HG02884 (cell line): ENCODE results near the gene SMAD3.

Experiments
- ATAC-seq: cut with Tn5 transposase; IDR thresholded peaks from one replicate; pipeline ENCODE4 v1.9.1; 2021; ENCODE audit warnings: mild to moderate bottlenecking, moderate library complexity; ENCODE audit not compliant: unreplicated experiment

SMAD3 gene

DNA sequence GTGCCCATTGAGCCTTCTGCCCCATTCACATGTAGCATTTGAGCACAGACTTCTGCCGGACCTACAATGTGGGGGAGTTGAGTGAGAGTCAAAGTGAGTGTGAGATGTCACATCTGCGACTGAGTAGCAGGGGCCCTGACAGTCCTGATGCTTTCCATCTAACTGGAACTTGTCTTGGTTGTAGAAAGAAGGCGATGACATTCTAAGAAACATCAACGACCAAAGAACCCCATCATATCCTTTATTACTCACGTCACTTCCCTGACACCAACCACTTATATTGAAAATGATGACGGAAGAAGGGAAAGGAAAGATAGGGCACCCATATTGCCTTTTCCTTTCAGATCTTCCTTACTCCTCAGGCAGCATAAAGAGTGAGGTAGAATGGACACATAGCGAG lies 30.5 kb downstream of the SMAD3 start:
- no peak for ATAC-seq

DNA sequence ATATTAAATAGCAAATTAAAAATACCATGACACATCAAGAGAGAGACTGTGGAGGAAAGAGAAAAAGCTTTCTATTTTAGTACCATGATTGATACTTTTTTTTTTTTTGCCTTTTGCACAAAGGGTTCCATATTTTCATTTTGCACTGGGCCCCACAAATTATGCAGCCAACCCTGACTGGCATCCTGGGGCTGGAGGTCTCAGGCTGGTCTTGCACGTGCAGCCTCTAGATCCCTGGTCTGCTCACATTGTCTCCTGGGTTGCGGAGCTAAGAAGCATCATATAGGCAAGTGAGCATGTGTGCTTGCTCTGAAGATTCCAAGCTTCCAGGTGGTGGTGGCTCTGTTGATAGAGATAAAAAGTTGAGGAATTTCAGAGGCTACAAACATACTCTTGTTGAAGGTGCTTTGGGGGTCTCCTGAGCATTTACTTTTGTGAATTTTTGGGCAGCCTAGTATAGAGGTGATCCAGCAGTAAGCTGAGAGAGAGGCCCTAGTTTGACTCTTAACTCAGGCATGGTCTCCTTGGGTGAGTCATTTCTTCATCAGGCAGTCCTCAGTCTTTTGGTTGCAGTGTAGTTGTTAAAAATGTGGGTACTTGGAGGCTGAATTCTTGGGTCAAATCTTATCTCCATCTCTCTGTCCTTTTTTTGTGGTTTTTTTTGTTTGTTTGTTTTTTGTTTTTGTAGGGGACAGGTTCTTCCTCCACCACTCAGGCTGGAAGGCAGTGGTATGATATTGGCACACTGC lies 31.3 kb downstream of the SMAD3 start:
- ATAC-seq = no peak

DNA sequence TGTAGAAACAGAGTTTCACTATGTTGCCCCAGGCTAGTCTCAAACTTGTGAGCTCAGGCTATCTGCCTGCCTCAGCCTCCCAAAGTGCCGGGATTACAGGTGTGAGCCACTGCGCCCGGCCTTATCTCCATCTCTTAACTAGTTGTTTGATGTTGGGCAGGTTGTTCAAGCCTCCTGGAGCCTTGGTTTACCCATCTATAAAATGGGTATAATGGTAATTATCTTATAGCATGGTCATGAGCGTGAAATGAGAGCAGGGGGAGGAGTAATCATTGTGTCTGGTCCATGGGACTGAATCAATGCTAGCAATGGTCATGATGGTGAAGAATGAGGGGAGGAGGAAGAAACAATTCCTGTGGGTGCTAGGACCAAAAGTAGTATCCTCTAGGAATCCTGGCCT lies 32.0 kb downstream of the SMAD3 start:
- no peak for ATAC-seq

DNA sequence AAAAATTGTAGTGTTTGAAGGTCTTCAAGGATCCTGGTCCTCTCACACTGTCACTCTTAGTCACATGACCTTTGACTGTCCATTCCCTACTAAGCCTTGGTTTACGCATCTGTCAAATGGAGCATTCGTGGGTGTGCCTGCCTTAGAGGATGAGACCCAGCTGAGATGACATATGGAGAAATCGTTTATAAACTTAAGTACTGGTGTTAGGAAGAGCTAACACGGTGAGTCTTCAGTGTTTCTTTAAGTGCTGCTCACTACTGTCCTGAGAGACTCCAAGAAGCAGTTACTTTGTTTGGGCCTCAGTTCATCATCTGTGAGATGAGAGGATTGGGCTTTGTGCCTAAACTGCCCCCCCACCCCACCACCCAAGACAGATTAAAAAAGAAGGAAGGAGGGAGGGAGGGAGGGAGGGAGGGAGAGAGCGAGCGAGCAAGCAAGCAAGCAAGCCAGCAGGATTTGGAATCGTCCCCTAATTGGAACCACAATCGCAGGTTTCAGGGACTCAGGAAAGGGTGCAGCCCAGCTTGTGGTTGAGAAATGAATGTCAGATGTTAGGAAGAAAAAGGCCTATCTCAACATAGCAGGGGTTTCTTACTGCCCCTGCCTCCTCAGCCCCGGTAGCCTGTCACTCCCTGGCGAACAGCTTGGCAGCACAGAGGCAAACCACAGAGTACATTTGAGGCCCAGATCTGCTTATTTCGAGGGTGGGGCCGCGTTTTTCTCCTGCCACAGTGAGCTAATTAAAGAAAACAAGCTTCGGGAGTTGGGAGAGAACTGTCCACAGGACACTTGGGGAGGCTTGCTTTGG lies 32.7 kb downstream of the SMAD3 start:
- no peak for ATAC-seq

DNA sequence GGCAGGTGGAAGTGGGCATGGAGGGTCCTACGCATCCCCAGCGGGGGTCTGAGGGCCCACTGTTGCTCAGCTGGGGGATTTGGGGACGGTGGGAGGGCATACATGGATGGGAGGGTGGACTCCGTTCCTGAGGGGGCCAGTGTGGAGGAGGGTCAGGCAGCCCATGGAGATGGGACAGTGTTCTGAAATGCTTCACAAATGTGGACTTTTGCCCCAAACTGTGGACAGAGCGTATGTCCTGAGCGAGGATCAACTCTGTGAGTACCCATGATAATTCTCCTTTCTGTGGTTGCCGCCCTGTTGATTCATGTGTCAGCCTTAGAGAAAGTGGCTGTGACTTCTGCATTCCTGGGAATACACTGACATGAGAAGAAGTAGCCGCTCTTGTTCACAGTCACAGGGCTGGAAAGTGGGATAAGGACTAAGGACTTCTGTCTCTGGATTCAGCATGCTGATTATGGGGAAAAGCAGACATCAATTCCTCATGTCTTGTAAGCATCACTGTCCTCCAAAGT lies 33.4 kb downstream of the SMAD3 start:
- ATAC-seq = no peak

DNA sequence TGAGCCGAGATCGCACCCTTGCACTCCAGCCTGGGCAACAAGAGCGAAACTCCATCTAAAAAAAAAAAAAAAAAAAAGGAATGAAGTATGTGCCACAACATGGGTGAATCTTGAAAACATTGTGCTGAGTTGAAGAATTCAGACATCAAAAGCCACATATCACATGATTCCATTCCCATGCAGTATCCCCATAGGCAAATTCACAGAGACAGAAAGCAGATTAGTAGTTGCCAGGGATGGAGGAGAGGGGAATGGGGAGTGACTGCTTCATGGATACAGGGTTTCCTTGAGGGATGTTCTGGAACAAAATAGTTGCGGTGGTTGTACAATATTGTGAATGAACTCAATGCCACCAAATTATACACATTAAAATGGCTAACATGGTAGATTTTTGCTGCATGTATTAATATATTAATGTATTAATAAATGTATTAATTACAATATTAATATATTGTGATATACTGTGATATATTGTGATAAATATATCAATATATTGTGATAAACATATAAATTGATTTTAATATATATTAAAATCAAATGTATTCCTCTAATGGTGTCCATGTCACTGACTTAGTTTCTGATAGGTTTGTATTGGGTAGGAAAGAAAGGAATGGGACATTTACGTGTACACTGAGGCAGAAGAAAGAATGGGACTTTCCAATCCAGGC lies 34.9 kb downstream of the SMAD3 start:
- no peak for ATAC-seq

DNA sequence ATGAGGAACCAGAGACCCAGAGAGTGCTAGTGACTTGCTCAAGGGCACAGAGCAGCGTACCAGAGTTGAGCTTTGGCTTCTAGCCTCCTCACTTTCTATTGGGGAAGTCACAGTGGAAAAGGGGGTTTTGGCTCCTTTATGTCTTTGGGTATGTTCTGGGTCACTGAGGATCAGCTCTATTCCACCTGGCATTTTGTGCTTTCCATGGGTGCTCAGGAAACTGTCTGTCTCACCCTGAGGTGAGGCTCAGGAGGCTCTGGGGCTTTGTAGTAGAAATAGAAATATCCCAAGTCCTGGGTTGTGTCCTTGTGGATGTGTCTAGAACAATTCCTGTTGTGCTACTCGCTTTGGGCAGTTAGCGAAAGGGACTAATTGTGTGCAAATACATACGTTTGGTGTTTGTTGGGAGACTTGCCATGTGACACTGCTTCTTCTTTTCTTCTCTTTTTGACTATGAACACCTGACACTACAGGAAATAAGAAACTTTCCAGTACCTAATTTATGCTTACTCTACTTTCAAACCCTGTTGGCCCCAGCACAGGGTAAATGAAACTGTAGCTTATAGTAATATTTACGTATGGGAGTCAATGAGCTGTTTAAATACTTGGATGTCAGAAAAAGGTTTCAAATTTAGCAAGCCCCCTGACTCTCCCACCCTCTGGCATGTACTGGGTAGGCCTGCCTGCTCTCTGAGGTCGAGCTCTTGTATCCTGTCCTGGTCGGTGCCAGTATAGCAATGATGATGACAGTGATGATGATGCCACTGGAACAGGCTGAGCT lies 35.6 kb downstream of the SMAD3 start:
- ATAC-seq = peak; percentile 59

DNA sequence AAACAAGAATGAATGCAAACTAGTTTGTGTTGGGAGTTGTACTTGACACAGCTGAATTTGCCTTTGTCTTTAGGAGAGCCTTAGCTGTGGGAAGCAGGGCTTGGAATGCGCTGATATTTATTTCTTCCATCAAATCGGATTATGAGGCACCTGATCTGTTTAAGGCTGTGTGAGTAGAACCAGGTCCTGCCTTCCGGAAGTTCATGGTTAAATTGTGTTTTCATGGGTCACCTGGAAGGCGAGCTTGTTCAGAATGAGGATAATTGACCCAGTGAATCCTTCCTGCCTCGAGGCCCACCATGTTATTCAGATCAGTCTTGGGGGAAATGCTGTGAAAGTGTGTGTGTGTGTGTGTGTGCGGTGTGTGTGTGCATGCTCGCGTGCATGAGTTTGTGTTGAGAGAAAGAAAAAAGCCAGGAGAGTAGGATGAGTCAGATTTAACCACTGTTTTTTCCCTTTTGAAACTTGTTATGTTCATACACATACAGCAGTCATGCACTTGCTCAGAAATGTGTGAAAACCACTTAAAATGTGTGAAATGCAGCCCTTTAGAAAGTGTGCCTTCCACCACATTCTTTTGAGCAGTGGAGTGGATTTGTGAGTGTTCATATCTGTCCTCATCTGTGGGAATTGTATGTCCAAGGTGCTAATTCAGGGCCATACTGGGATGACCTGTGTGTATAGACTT lies 36.7 kb downstream of the SMAD3 start:
- ATAC-seq = no peak

DNA sequence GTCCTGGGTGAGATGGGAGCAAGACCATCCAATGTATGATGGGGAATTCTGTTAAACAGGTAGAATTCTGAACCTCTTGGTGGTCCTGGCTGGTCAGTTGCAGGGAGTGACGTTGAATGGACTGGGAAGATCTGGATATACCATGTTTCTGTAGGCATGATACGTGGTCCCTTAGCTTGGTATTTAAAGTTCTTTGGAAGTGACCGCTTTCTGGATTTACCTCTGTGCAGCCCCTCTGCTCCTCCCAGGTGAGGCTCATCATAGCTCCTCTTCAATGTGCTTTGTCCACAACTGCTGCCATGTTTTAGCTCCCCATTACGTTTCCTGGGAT lies 37.2 kb downstream of the SMAD3 start:
- ATAC-seq = no peak

DNA sequence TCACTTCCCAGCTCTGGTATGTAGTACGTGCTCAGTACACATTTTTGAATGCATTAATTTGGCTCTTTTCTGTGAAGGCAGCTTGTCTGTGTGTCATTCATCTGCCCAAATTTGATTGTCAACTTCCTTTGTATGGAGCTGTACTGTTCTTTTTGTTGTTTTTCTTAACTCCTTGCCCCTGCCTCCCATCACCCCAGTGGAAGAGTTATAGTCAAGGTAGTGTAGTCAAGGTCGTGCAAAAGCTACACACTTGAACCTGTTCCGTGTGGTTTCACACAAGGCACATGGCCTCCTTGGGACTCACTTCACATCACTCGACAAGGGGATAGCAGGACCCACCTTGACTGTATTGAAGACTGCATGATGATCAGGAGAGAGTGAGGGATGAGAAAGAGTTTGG lies 37.6 kb downstream of the SMAD3 start:
- no peak for ATAC-seq

DNA sequence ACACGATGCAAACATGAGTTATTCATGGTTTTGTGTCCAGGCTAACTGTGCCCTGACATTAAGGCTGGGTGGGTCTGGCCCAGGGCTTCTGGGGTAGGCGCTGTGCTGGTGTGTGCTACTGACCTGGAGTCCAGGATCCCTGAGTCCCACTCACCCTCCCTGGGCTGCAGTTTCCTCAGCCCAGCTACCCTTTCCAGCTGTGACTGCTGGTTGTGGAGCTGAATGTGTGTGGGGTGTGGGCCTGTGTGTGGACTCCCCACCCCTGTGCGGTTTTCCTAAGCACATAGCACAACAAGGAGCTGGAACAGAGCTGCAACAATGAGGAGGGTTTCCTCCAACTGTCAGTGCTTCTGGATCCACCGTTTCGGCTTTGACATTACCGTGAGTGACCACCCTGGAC lies 38.0 kb downstream of the SMAD3 start:
- ATAC-seq = no peak

DNA sequence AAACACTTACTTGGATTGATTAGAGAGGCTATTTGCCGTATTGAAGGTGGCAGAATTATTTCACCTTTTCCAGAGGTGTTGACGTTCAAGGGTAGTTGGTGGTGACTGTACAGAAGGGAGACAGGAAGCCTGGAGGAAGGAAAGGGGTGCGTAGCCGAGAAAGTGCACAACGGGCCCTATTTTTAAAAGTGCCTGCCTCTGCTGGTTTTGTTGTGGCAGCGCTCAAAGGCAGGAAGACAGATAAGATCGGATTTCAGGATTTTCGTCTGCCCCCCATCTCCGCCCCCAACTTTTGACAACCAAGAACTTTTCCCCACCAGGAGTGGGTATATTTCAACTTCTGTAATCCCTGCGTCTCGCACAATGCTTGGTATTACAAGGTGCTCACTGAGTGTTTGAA lies 38.5 kb downstream of the SMAD3 start:
- ATAC-seq = no peak

DNA sequence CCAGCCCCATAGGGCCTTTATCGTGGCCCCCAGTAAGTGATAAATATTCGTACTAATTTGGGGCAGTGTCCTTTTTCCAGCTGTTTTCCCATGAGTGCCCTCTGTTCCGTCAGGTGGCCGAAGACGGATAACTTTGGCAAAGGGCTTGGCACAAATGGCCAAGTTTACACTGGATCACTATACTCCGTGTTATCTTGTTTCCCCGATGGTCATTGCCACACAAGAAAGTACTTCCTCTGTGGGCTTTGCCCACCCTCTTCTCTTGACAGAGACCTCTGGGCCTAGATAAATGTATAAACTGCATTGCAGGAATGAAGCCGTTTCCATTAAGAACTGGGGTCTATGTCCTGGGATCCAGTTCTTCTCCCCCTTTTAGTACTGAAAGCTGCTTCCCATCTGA lies 39.1 kb downstream of the SMAD3 start:
- no peak for ATAC-seq

DNA sequence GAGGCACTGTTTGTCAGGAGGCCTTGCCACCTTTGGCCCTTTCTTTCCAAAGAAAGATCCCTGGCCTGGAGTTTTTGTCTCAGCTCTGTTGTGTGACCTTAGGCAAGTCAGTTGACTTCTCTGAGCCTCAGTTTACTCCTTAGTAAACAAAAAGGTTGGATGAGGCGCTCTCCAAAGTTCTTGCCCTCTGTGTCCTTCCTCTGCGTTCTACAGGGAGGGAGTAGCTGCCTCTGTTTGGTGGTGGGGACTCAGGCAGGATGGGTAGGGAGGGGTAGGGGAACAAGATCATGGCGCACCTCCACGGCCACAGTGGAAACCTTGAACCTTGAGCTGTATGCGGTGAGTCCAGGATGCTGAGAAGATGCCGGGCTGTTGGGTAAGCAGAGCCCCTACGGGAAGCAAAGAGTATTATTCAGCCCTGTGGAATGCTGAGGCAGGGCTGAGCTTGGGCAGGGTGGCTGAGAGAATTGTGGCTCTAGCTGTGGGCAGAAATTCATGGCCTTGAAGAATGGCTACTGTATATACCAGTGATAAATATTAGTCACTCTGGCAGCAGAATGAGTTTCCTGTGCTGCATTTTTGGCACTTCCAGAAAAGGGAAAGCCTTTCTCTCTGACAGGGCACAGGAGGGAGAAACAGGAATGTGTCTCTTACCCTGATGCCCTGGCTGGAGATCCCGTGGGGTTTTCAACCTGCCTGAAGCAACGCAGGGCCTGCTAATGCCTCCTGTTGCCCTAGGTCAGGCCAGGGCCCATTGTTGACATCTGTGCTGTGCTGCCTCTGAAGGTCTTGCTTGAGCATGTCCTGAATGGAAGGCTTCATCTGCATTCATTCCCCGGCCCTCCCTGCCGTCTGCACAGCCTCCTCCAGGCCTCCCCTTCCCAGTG lies 39.9 kb downstream of the SMAD3 start:
- ATAC-seq = no peak

DNA sequence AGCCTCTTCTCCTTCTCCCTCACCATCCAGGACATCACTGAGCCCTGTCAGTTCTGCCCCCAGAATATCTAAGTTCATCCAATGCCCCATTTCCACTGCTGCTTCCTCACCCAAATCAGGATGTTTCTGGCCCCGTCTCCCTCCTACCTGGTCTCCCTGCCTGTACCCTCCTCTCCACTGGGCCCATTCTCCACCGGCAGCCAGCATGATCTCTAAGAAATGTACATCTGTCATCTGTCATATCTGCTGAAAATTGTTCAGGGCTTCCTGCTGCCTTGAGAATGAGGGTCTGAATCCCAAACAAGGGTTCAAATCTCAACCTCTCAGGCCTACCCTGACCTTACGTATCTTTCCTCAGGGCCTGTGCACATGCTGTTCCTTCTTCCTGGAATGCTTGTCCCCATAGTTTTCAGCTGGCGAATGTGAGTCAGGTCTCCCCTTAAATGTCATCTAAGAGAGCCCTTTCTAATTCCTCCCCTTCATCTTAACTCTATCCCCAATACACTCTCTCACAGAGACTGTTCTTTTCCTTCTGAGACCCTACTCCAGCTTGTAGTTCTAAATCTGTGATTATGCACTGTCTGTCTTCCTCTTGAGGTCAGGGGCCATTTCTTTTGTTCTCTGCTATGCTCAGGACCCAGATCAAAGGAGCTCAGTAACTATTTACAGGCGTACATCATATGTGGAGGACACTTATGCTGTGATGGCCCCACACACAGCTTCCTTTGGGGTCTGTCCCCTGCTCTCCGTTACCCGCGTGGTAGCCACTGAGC lies 40.8 kb downstream of the SMAD3 start:
- ATAC-seq = no peak

DNA sequence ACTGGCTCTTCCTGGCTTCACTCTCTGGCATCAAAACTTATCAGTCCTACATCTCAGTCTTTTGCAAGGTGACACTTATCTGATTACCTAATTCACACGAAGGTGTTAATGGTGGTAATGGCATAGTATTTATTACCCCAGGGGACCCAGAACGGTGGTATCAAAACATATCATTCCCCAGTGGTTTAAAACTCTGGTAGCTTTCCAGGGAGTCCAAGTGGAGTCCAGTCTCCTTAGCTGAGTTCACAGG lies 41.3 kb downstream of the SMAD3 start:
- ATAC-seq = no peak

DNA sequence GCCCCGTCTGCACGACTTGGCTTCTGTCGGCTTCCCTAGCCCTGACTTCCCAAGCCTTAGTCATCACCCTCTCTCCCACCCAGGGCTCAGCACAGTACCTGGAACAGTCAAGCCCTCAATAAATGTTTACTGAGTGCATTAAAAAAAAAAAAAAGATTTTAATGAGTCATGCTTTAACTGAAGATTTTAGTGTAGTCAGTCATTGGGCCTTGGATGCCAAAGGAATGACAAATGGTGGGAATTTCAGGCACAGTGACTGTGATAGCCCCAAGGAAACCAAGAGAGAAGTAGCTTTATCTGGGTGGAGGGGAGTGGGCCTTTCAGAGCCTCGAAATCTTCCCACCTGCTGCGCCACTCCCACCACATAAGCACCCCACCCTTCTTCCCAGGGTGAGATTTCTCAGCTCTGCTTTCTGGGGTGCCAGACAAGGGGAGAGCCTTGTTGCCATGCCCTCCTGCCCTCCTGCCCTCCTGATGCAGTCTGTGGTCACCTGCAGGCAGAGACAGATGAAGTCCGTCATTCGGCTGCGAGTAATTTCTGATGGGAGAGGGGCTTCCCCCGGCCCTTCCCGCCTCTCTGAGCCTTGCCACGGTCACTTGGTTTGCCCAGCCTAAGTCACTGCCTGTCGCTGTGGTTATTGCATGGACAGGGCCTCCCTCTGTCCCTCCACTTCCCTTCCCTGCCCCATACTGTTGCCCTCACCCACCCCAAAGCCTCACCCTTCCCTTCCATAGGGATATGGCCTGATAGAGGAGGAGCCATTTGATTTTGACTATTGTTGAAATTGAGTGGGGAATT lies 41.8 kb downstream of the SMAD3 start:
- no peak for ATAC-seq
